ENCODE measurements around the gene GSTM4.

DNA sequence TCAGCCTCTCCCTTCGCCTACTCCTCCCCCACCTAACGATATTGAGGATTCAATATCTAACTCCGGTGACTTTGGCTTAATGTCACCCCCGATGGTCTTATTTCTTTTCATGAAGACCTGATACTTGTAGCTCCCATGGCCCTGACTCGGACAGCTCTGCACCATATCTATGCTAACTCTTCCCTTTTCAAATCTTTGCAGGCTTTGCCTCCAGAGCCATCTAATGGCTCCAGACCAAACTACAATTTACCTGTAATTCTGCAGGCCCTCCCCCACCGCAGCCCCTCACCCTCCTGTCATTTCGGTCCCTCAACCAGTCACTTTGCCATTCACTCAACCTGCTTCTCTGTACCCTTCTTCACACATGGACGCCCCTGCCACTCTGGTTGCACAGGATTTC, 48.3 kb downstream of the GSTM4 start:
- TF ChIP-seq, protein P1, sequence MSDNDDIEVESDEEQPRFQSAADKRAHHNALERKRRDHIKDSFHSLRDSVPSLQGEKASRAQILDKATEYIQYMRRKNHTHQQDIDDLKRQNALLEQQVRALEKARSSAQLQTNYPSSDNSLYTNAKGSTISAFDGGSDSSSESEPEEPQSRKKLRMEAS (IDR thresholded peaks at IDR 0.05), result no peak
- TF ChIP-seq, protein P2, sequence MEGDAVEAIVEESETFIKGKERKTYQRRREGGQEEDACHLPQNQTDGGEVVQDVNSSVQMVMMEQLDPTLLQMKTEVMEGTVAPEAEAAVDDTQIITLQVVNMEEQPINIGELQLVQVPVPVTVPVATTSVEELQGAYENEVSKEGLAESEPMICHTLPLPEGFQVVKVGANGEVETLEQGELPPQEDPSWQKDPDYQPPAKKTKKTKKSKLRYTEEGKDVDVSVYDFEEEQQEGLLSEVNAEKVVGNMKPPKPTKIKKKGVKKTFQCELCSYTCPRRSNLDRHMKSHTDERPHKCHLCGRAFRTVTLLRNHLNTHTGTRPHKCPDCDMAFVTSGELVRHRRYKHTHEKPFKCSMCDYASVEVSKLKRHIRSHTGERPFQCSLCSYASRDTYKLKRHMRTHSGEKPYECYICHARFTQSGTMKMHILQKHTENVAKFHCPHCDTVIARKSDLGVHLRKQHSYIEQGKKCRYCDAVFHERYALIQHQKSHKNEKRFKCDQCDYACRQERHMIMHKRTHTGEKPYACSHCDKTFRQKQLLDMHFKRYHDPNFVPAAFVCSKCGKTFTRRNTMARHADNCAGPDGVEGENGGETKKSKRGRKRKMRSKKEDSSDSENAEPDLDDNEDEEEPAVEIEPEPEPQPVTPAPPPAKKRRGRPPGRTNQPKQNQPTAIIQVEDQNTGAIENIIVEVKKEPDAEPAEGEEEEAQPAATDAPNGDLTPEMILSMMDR (IDR thresholded peaks at IDR 0.05; ENCODE audit: low read depth, low read length, missing input control), result no peak
- TF ChIP-seq, protein P3, sequence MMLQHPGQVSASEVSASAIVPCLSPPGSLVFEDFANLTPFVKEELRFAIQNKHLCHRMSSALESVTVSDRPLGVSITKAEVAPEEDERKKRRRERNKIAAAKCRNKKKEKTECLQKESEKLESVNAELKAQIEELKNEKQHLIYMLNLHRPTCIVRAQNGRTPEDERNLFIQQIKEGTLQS (IDR thresholded peaks at IDR 0.05), result no peak
- no peak for TF ChIP-seq TAF1 (conservative IDR thresholded peaks at IDR 0.05)
- TF ChIP-seq GABPA (IDR thresholded peaks at IDR 0.05 in 1 of 2, conservative IDR thresholded peaks at IDR 0.05 in 1 of 2), result no peak
- TF ChIP-seq YY1 (IDR thresholded peaks at IDR 0.05), result no peak
- TF ChIP-seq RAD21 (IDR thresholded peaks at IDR 0.05), result peak; percentile 62 to 72
